K562 (cell line): ENCODE results near the gene IGDCC3.
"Not testable (repeated sequence)": the region's sequence is repeated elsewhere in the genome, so short reads cannot be mapped to it uniquely, and the experiment has no call there.

Experiments used
- CTCF ChIP-seq, 3 experiments: IDR thresholded peaks in 2 of 3; conservative IDR thresholded peaks in 1 of 3; 2 replicates each; pipeline ENCODE4 v1.5.1; 2011 to 2012; ENCODE audit warnings: low read length in 3 of 3, mild to moderate bottlenecking in 3 of 3, control low read depth in 2 of 3, improper control_type of control experiment in 1 of 3, inconsistent platforms in 1 of 3, low read depth in 1 of 3, mixed read lengths in 1 of 3, moderate library complexity in 1 of 3; ENCODE audit not compliant: insufficient read depth in 2 of 3
- GATA2 ChIP-seq: sonication (generic); formaldehyde crosslinking; IDR thresholded peaks from 2 replicates; pipeline ENCODE4 v1.4.0; 2020; ENCODE audit warnings: mild to moderate bottlenecking, missing genetic modification reagents
- NFRKB ChIP-seq: fragments of 450-650 bp; IDR thresholded peaks from 2 replicates; pipeline ENCODE4 v1.6.1; 2016; ENCODE audit warnings: low read depth
- POLR2A ChIP-seq: fragments of 450-650 bp; conservative IDR thresholded peaks from 2 replicates; pipeline ENCODE4 v1.6.1; 2016

GRCh38 chr15:65351972-65352371 is 25.8 kb downstream of the IGDCC3 start:
- TF ChIP-seq CTCF (IDR thresholded peaks at IDR 0.05 in 2 of 3, conservative IDR thresholded peaks at IDR 0.05 in 1 of 3; ENCODE audit: insufficient read depth in 2 of 3, low read depth in 1 of 3, low read length in 3 of 3); POLR2A; NFRKB; GATA2 (CRISPR knock-in tag): not testable (repeated sequence)
